Loucy (cell line): ENCODE results near the gene GNLY.

Experiments
- H2AFZ ChIP-seq: fragments of 200-600 bp; sonication (generic); 2 replicates; pipeline ENCODE4 v1.6.0; 2016; ENCODE audit warnings: antibody characterized with exemption, mild to moderate bottlenecking, low read length, moderate library complexity
- H3F3A ChIP-seq: fragments of 200-600 bp; 2 replicates; pipeline ENCODE4 v1.6.0; 2016; ENCODE audit warnings: antibody characterized with exemption, low read depth, mild to moderate bottlenecking
- H3K27me3 ChIP-seq: fragments of 200-600 bp; sonication (generic); 2 replicates; pipeline ENCODE4 v1.6.1; 2014; ENCODE audit warnings: low read length, mild to moderate bottlenecking; ENCODE audit not compliant: insufficient read depth, poor library complexity, severe bottlenecking
- H3K36me3 ChIP-seq: fragments of 200-600 bp; sonication (generic); 2 replicates; pipeline ENCODE4 v1.6.1; 2016; ENCODE audit warnings: low read length; ENCODE audit not compliant: insufficient read depth
- H3K4me1 ChIP-seq: fragments of 200-600 bp; sonication (generic); 2 replicates; pipeline ENCODE4 v1.5.1; 2014; ENCODE audit warnings: low read length, mild to moderate bottlenecking; ENCODE audit not compliant: insufficient read depth, poor library complexity, severe bottlenecking
- H3K4me2 ChIP-seq: fragments of 200-600 bp; sonication (generic); 2 replicates; pipeline ENCODE4 v1.6.0; 2014; ENCODE audit warnings: antibody characterized with exemption, low read length, low read depth, mild to moderate bottlenecking; ENCODE audit not compliant: poor library complexity, severe bottlenecking
- H3K4me3 ChIP-seq: fragments of 200-600 bp; sonication (generic); 2 replicates; pipeline ENCODE4 v1.5.1; 2014; ENCODE audit warnings: low read length, mild to moderate bottlenecking, mixed read lengths; ENCODE audit not compliant: poor library complexity, severe bottlenecking
- H3K79me2 ChIP-seq: fragments of 200-600 bp; sonication (generic); 2 replicates; pipeline ENCODE4 v1.6.1; 2014; ENCODE audit warnings: low read length; ENCODE audit not compliant: insufficient read depth
- H3K9ac ChIP-seq: fragments of 200-600 bp; sonication (generic); 2 replicates; pipeline ENCODE4 v1.6.0; 2014; ENCODE audit warnings: mild to moderate bottlenecking, low read depth, low read length, moderate library complexity; ENCODE audit not compliant: poor library complexity, severe bottlenecking
- H3K9me2 ChIP-seq: fragments of 200-600 bp; sonication (generic); replicated peaks from 2 replicates; pipeline ENCODE4 v1.6.1; 2016; ENCODE audit warnings: low read depth, low read length, mixed read lengths
- H3K9me3 ChIP-seq: fragments of 200-600 bp; sonication (generic); 2 replicates; pipeline ENCODE4 v1.6.1; 2014; ENCODE audit warnings: mild to moderate bottlenecking, antibody characterized with exemption, low read length, low read depth; ENCODE audit not compliant: insufficient read depth
- H4K20me1 ChIP-seq: fragments of 200-600 bp; sonication (generic); 2 replicates; pipeline ENCODE4 v1.6.0; 2014; ENCODE audit warnings: antibody characterized with exemption, low read length, mild to moderate bottlenecking; ENCODE audit not compliant: insufficient read depth, poor library complexity, severe bottlenecking
- EZH2phosphoT487 ChIP-seq: fragments of 200-600 bp; IDR thresholded peaks from 2 replicates; pipeline ENCODE4 v1.6.1; 2018; ENCODE audit warnings: antibody characterized with exemption, mild to moderate bottlenecking, moderate library complexity, borderline replicate concordance
- TF ChIP-seq, protein P1 (sequence below): fragments of 200-600 bp; sonication (generic); conservative IDR thresholded peaks from 2 replicates; pipeline ENCODE4 v1.5.1; 2014; ENCODE audit warnings: mild to moderate bottlenecking, antibody characterized with exemption, low read length

GNLY gene

DNA sequence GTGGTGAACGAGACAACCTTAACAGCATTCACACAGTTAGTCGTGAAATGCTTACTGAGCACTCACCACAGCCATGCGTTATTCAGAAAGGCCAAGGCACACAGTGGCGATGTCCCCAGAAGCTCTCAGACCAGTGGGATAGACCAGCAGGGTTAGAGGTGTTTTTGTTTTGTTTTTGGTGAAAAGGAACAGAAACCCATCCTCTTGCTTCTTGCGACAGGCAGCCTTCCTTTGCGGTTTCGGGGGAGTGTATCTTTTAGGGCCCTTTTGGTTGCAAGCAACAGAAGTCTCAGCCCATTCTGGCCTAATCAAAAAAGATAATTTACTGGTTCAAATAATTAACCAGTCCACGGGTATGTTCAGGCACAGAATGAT lies 4.7 kb downstream of the GNLY start:
- Histone ChIP-seq H3K9ac (no peak overlapping the region), H3K9me2 (no peaks in the 10 kb centered on the region), H3K27me3 (no peaks in the 10 kb centered on the region), H3K4me1 (peaks cover 9% of the 10 kb centered on the region), H3K36me3 (no peaks in the 10 kb centered on the region), H3F3A (no peaks in the 10 kb centered on the region), H2AFZ (no peak overlapping the region; the same call in 1 of the 2 replicates), H3K4me3 (no peak overlapping the region), H4K20me1 (no peaks in the 10 kb centered on the region), H3K9me3 (no peaks in the 10 kb centered on the region), H3K79me2 (no peaks in the 10 kb centered on the region), H3K4me2 (no peak overlapping the region)
- TF ChIP-seq, protein P1, sequence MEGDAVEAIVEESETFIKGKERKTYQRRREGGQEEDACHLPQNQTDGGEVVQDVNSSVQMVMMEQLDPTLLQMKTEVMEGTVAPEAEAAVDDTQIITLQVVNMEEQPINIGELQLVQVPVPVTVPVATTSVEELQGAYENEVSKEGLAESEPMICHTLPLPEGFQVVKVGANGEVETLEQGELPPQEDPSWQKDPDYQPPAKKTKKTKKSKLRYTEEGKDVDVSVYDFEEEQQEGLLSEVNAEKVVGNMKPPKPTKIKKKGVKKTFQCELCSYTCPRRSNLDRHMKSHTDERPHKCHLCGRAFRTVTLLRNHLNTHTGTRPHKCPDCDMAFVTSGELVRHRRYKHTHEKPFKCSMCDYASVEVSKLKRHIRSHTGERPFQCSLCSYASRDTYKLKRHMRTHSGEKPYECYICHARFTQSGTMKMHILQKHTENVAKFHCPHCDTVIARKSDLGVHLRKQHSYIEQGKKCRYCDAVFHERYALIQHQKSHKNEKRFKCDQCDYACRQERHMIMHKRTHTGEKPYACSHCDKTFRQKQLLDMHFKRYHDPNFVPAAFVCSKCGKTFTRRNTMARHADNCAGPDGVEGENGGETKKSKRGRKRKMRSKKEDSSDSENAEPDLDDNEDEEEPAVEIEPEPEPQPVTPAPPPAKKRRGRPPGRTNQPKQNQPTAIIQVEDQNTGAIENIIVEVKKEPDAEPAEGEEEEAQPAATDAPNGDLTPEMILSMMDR, result no peak
- no peak for TF ChIP-seq EZH2phosphoT487

DNA sequence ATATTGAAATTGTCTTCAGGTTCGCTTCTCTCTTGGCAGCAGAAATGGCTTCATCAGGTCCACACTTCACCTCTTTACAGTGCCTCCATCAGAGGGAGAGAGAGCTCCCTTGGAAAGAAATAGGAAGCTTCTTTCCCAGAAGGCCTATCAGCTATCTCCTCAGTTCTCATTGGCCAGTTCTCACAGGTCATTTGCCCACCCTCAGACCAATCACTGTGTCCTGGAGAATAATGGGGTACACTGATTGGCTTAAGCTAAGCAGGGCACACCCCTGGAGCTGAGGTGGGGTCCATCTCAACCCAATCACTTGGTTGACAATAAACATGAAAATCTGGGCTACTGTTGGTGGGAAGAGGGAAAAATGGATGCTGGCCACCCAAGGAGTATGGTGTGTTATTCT lies 5.2 kb downstream of the GNLY start:
- Histone ChIP-seq H4K20me1 (no peaks in the 10 kb centered on the region), H3K79me2 (no peaks in the 10 kb centered on the region), H3K27me3 (no peaks in the 10 kb centered on the region), H3F3A (no peaks in the 10 kb centered on the region), H3K9ac (no peak overlapping the region), H2AFZ (no peak overlapping the region; the same call in 1 of the 2 replicates), H3K4me2 (no peak overlapping the region), H3K9me2 (no peaks in the 10 kb centered on the region), H3K4me3 (no peak overlapping the region), H3K9me3 (no peaks in the 10 kb centered on the region), H3K36me3 (no peaks in the 10 kb centered on the region), H3K4me1 (peaks cover 9% of the 10 kb centered on the region)
- TF ChIP-seq, protein P1, result no peak
- TF ChIP-seq EZH2phosphoT487, result no peak

DNA sequence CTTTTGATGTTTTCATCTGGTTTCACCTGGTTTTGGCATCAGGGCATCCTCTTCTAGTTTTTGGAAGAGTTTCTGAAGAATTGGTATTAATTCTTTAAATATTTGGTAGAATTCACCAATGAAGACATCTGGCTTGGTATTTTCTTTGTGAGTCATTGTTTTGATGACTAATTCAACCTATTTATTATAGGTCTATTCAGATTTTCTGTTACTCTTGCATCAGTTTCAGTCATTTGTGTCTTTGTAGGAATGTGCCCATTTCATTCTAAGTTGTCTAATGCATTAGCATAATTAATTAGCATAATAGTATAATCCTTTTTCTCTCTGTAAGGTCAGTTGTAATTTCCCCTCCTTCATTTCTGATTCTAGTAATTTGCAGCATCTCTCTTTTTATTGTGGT lies 8.0 kb downstream of the GNLY start:
- Histone ChIP-seq H4K20me1 (no peaks in the 10 kb centered on the region), H3K4me2 (no peak overlapping the region), H3K36me3 (no peaks in the 10 kb centered on the region), H3K4me1 (peaks cover 17% of the 10 kb centered on the region), H3K79me2 (no peaks in the 10 kb centered on the region), H2AFZ (no peak overlapping the region), H3K27me3 (no peaks in the 10 kb centered on the region), H3K9ac (no peak overlapping the region), H3K4me3 (no peak overlapping the region), H3K9me2 (no peaks in the 10 kb centered on the region), H3K9me3 (no peaks in the 10 kb centered on the region), H3F3A (no peaks in the 10 kb centered on the region)
- TF ChIP-seq, protein P1, result no peak
- TF ChIP-seq EZH2phosphoT487, result no peak
